Thoracic aorta (tissue), 2 donors: ENCODE measurements around the gene MN1. TPM values are rescaled to one million over a fixed set of nuclear protein-coding genes. Genes with fewer than 3 reads are reported as not detected.

ENCODE experiments used
- ATAC-seq: fragments of 150-250 bp; one replicate; pipeline ENCODE4 v1.8.0; 2017; ENCODE audit warnings: low read depth; ENCODE audit not compliant: insufficient number of reproducible peaks, low FRiP score
- DNase-seq: peaks from one replicate; pipeline ENCODE4 v3.0.0-alpha.2; 2020; ENCODE audit warnings: low spot score
- H3K27ac ChIP-seq, 2 donors: fragments of 200-600 bp; sonication (generic); 1 replicate in 1 of 2; 2 replicates in 1 of 2; pipeline ENCODE4 v1.5.1; 2016; ENCODE audit warnings: mild to moderate bottlenecking in 2 of 2, moderate library complexity in 2 of 2
- H3K27me3 ChIP-seq: fragments of 200-600 bp; sonication (generic); replicated peaks from 2 replicates; pipeline ENCODE4 v1.6.0; 2016; ENCODE audit warnings: mild to moderate bottlenecking; ENCODE audit not compliant: insufficient read depth
- H3K36me3 ChIP-seq: fragments of 200-600 bp; sonication (generic); one replicate; pipeline ENCODE4 v1.5.1; 2016
- H3K4me1 ChIP-seq, 2 donors: fragments of 200-600 bp; sonication (generic); 1 replicate in 1 of 2; 2 replicates in 1 of 2; pipeline versions ENCODE4 v1.5.1 to v1.6.0; 2016; ENCODE audit warnings: low read depth in 2 of 2, mild to moderate bottlenecking in 1 of 2; ENCODE audit not compliant: control insufficient read depth in 1 of 2
- H3K4me3 ChIP-seq: fragments of 200-600 bp; sonication (generic); 2 replicates; pipeline ENCODE4 v1.5.1; 2016; ENCODE audit warnings: mild to moderate bottlenecking
- H3K9me3 ChIP-seq: fragments of 200-600 bp; sonication (generic); 2 replicates; pipeline ENCODE4 v1.5.1; 2016
- total RNA-seq, 2 donors: library from RNA; depleted of rRNA; stranded (reverse); fragments of >200 nt; gene quantifications; one replicate each; pipeline versions ENCODE4 v1.1.0 to v1.2.3, GENCODE V29; 2016
- TF ChIP-seq, protein P1 (sequence below): fragments of 200-600 bp; sonication (generic); IDR thresholded peaks from one replicate; pipeline ENCODE4 v1.5.1; 2019; ENCODE audit warnings: antibody characterized with exemption

The MN1 gene
- total RNA-seq, 2 donors from 2014 or later: 30.1 to 39.8 TPM

DNA sequence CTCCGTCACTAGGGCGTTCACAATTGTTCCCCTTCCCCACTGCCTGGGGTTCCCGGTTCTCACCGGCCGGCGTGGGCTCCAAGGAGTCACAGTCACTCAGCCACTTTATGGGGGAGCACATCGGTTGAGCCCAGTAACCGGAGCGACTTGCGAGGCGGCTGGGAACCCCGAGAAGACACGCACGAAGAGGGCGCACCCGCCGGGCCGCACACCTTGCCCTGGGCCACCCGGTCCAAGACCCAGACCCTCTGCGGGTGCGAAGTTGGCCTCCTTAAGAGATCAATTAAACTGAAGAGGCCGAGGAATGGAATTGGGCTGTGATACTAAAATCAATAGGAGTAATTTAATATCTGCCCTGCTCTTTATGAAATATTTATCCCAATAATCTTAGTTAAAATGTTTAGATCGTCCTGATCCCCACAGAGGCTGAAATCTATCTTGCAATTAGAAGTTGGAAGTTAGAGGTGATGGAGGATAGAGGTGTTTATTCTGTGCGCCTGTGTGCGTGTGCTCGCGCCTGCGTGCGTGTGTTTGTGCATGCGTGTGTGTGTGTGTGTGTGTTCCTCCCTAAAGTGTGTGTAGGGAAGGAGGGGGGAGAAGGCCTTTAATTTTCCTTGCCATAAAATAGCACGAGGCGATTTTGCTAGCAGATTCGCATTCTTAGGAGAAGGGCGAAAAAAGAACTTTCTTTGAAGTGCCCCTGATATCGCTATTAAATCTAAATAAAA lies 954 bp upstream of the MN1 start:
- no peaks in the 10 kb centered on the region for H3K27me3 ChIP-seq
- ATAC-seq: no peak
- TF ChIP-seq, protein P1, sequence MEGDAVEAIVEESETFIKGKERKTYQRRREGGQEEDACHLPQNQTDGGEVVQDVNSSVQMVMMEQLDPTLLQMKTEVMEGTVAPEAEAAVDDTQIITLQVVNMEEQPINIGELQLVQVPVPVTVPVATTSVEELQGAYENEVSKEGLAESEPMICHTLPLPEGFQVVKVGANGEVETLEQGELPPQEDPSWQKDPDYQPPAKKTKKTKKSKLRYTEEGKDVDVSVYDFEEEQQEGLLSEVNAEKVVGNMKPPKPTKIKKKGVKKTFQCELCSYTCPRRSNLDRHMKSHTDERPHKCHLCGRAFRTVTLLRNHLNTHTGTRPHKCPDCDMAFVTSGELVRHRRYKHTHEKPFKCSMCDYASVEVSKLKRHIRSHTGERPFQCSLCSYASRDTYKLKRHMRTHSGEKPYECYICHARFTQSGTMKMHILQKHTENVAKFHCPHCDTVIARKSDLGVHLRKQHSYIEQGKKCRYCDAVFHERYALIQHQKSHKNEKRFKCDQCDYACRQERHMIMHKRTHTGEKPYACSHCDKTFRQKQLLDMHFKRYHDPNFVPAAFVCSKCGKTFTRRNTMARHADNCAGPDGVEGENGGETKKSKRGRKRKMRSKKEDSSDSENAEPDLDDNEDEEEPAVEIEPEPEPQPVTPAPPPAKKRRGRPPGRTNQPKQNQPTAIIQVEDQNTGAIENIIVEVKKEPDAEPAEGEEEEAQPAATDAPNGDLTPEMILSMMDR: no peak
- H3K9me3 ChIP-seq: no peaks in the 10 kb centered on the region
- peak overlapping the region; percentile 78 to 95 for H3K27ac ChIP-seq
- H3K4me3 ChIP-seq: peak overlapping the region; percentile 84
- no peak for DNase-seq
- peaks cover 7 to 39% of the 10 kb centered on the region in 2 donors for H3K4me1 ChIP-seq
- no peaks in the 10 kb centered on the region for H3K36me3 ChIP-seq

DNA sequence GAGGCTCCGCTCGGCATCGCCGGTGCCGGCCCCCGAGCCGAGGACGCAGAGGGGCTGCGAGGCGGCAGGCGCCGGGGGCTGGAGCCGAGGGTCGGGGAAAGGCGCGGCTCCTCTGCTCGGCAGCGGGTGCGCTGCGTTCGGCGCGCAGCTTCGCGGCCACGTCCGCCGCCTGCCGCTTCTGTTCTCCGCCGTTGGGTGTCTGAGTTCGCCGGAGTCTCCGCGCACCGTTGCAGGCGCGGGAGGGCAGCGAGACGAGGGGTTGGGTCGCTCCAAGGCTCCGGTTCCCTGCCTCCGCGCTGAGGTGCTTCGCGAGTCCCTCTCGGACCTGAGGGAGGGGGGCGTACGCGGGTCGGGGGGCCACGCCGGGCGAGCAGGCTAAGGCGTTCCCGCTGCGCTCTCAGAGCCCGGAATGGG lies 347 bp downstream of the MN1 start:
- ATAC-seq: no peak
- no peaks in the 10 kb centered on the region for H3K9me3 ChIP-seq
- peak overlapping the region; percentile 78 to 95 for H3K27ac ChIP-seq

DNA sequence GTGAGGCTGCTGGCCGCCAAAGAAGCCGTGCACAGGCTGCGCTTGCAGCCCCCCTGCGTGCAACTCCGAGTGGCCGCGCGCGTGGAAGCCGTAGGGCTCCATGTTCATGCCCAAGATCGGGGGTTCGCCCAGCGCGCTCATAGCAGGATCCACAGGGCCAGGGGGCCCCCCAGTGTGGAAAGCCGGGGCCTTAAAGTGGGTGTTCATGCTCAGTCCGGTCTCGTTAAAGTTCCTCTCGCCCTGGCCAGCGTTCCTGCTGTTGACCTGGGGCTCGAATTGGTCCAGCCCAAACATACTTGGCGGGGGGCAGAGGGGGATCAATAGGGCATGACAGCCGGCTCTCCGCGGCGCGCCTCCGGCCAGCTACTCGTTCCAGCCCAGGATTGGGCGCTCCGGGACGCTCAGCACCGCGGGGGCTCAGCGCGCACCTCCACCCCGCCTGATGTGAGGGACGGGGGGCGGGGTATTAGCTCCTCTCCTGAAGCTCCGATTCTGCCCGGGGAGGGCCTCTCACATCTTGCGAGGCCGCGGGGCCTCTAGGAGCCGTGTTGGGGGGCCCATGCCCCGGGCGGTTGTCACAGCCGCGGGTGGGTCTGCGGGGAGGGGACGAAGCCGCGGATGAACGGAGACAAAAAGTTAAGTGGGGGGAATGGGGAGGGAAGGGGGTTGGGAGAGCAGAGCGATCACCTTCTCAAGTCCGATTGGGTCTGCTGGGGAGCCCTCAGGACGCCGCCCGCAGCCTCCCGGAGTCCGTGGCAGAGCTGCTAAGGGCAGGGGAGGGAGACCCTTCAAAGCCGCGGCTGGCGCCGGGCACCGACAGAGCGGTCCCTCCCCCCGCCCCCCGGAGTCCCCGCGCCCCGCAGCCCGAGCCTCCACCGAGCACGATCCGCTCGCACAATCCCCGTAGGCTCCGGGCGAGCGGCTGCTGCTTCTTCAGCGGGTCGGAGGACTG lies 1.0 kb downstream of the MN1 start:
- peak overlapping the region; percentile 78 to 95 for H3K27ac ChIP-seq
- peaks cover 7 to 49% of the 10 kb centered on the region in 2 donors for H3K4me1 ChIP-seq
- no peaks in the 10 kb centered on the region for H3K9me3 ChIP-seq
- H3K36me3 ChIP-seq: no peaks in the 10 kb centered on the region
- ATAC-seq: no peak
- H3K27me3 ChIP-seq: no peaks in the 10 kb centered on the region
- TF ChIP-seq, protein P1: no peak
- peak overlapping the region; percentile 84 for H3K4me3 ChIP-seq
- no peak for DNase-seq

More for the DNA sequence above, 347 bp downstream of the MN1 start:
- H3K36me3 ChIP-seq: no peaks in the 10 kb centered on the region
- H3K4me3 ChIP-seq: peak overlapping the region; percentile 84
- H3K4me1 ChIP-seq: peaks cover 7 to 47% of the 10 kb centered on the region in 2 donors
- TF ChIP-seq, protein P1: no peak
- no peak for DNase-seq
- no peaks in the 10 kb centered on the region for H3K27me3 ChIP-seq

DNA sequence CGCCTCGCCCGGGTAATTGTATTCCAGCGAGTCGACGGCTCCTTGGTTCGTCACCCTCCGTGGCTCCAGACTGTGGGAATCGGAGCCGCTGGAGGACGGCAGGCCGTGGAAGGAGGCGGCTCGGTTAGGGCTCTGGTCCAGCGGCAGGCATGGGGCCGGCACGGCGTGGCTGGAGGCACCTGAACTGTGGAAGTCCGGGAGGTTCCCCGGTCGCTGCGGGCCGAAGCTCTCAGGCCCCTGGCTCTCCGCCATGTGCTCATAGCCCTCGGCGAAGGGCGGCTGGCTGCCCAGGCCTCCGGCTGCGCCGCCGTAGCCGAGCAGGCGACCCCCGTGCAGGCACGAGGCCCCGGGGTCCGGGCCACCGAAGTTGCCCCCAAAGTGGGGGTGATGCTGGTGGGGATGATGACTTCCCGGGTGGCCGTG lies 1.7 kb downstream of the MN1 start:
- TF ChIP-seq, protein P1: no peak
- Histone ChIP-seq H3K27ac (peak overlapping the region; percentile 78 to 95), H3K27me3 (no peaks in the 10 kb centered on the region), H3K9me3 (no peaks in the 10 kb centered on the region), H3K36me3 (no peaks in the 10 kb centered on the region), H3K4me1 (peaks cover 7 to 53% of the 10 kb centered on the region in 2 donors), H3K4me3 (peak overlapping the region; percentile 84)
- DNase-seq (no peak), ATAC-seq (no peak)
